GM06990 (cell line): ENCODE results near the gene ASB2.

Source experiments
- DNase-seq: peaks from one replicate; pipeline ENCODE4 v3.0.0-alpha.2; 2011; ENCODE audit not compliant: insufficient read length; ENCODE audit errors: extremely low read depth
- H3K27me3 ChIP-seq: replicated peaks from 2 replicates; pipeline ENCODE4 v1.6.0; 2011; ENCODE audit warnings: low read length; ENCODE audit not compliant: control insufficient read depth, insufficient read depth
- H3K36me3 ChIP-seq: 2 replicates; pipeline ENCODE4 v1.5.1; 2011; ENCODE audit warnings: low read length; ENCODE audit not compliant: control insufficient read depth, insufficient read depth
- H3K4me3 ChIP-seq: replicated peaks from 2 replicates; pipeline ENCODE4 v1.5.1; 2011; ENCODE audit warnings: low read depth, mild to moderate bottlenecking, control low read depth, low read length
- TF ChIP-seq, protein P1 (sequence below): IDR thresholded peaks from 2 replicates; pipeline ENCODE4 v1.5.1; 2011; ENCODE audit warnings: low read length, control low read depth, mild to moderate bottlenecking, inconsistent platforms; ENCODE audit not compliant: insufficient read depth, poor library complexity, severe bottlenecking

ASB2 gene

GRCh38 chr14:93996130-93996695, 19.8 kb upstream of the ASB2 start:
- DNase-seq: no peak
- Histone ChIP-seq H3K4me3 (no peak overlapping the region), H3K27me3 (no peaks in the 10 kb centered on the region), H3K36me3 (no peaks in the 10 kb centered on the region)
- TF ChIP-seq, protein P1, sequence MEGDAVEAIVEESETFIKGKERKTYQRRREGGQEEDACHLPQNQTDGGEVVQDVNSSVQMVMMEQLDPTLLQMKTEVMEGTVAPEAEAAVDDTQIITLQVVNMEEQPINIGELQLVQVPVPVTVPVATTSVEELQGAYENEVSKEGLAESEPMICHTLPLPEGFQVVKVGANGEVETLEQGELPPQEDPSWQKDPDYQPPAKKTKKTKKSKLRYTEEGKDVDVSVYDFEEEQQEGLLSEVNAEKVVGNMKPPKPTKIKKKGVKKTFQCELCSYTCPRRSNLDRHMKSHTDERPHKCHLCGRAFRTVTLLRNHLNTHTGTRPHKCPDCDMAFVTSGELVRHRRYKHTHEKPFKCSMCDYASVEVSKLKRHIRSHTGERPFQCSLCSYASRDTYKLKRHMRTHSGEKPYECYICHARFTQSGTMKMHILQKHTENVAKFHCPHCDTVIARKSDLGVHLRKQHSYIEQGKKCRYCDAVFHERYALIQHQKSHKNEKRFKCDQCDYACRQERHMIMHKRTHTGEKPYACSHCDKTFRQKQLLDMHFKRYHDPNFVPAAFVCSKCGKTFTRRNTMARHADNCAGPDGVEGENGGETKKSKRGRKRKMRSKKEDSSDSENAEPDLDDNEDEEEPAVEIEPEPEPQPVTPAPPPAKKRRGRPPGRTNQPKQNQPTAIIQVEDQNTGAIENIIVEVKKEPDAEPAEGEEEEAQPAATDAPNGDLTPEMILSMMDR: no peak

GRCh38 chr14:93994919-93995682, 18.7 kb upstream of the ASB2 start:
- Histone ChIP-seq H3K36me3 (no peaks in the 10 kb centered on the region), H3K4me3 (no peak overlapping the region), H3K27me3 (no peaks in the 10 kb centered on the region)
- TF ChIP-seq, protein P1: no peak
- no peak for DNase-seq

- TF ChIP-seq, protein P1: no peak
- Histone ChIP-seq H3K27me3 (no peaks in the 10 kb centered on the region), H3K36me3 (no peaks in the 10 kb centered on the region), H3K4me3 (no peak overlapping the region)
- no peak for DNase-seq
These were observed 17.0 kb upstream of the ASB2 start for GRCh38 chr14:93993382-93993781.

DNA sequence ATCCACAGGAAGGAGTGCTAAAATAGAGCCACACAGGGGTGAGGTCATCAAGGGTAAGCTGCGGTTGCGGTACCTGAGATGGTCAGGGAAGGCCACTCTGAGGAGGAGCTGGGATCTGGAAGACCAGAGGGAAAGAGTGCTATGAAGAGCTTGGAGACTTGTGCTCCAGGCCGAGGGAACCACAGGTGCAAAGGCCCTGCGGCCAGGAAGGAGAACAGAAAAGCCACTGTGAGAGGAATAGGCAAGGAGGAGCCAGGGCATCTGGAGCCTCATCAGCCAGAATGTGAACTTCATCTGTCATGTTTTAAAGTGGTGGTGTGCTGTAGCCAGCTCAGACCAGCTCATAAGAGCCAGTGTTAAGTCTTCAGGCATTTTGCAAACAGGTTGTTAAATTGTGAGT, 15.3 kb upstream of the ASB2 start:
- H3K4me3 ChIP-seq: no peak overlapping the region
- no peak for DNase-seq
- TF ChIP-seq, protein P1: no peak
- no peaks in the 10 kb centered on the region for H3K36me3 ChIP-seq
- H3K27me3 ChIP-seq: no peaks in the 10 kb centered on the region

GRCh38 chr14:93991212-93991611, 14.8 kb upstream of the ASB2 start:
- no peak overlapping the region for H3K4me3 ChIP-seq
- TF ChIP-seq, protein P1: no peak
- H3K27me3 ChIP-seq: no peaks in the 10 kb centered on the region
- no peaks in the 10 kb centered on the region for H3K36me3 ChIP-seq
- DNase-seq: no peak
